DOHH2 (cell line): Measurements from ENCODE around the gene LCP2.

Experiments used
- H3F3A ChIP-seq: fragments of 200-600 bp; sonication (generic), shearing (Covaris generic); 2 replicates; pipeline ENCODE4 v1.6.0; 2016; ENCODE audit warnings: antibody characterized with exemption, mild to moderate bottlenecking; ENCODE audit not compliant: control insufficient read depth, insufficient read depth
- H3K27ac ChIP-seq: fragments of 200-600 bp; sonication (generic); 2 replicates; pipeline ENCODE4 v1.5.1; 2014; ENCODE audit warnings: low read depth, mild to moderate bottlenecking, low read length, moderate library complexity
- H3K27me3 ChIP-seq: fragments of 200-600 bp; sonication (generic); 2 replicates; pipeline ENCODE4 v1.6.1; 2014; ENCODE audit warnings: mild to moderate bottlenecking, low read length, mixed read lengths; ENCODE audit not compliant: control insufficient read depth
- H3K36me3 ChIP-seq: fragments of 200-600 bp; sonication (generic); 2 replicates; pipeline ENCODE4 v1.6.1; 2014; ENCODE audit warnings: mild to moderate bottlenecking, low read length, moderate library complexity, mixed read lengths; ENCODE audit not compliant: control insufficient read depth
- H3K4me1 ChIP-seq: fragments of 200-600 bp; sonication (generic); 2 replicates; pipeline ENCODE4 v1.6.1; 2014; ENCODE audit warnings: mild to moderate bottlenecking, low read length, mixed read lengths; ENCODE audit not compliant: control insufficient read depth
- H3K4me2 ChIP-seq: fragments of 200-600 bp; sonication (generic); 2 replicates; pipeline ENCODE4 v1.6.0; 2014; ENCODE audit warnings: mild to moderate bottlenecking, low read length, moderate library complexity
- H3K4me3 ChIP-seq: fragments of 200-600 bp; sonication (generic); 2 replicates; pipeline ENCODE4 v1.5.1; 2014; ENCODE audit warnings: mild to moderate bottlenecking, low read length, mixed read lengths
- H3K79me2 ChIP-seq: fragments of 200-600 bp; sonication (generic); 2 replicates; pipeline ENCODE4 v1.6.1; 2014; ENCODE audit warnings: mild to moderate bottlenecking, low read length, mixed read lengths; ENCODE audit not compliant: control insufficient read depth
- H3K9me2 ChIP-seq: fragments of 200-600 bp; sonication (generic); replicated peaks from 2 replicates; pipeline ENCODE4 v1.6.1; 2014; ENCODE audit warnings: mild to moderate bottlenecking, low read length, mixed read lengths; ENCODE audit not compliant: control insufficient read depth
- H3K9me3 ChIP-seq: fragments of 200-600 bp; sonication (generic); 2 replicates; pipeline ENCODE4 v1.6.1; 2014; ENCODE audit warnings: antibody characterized with exemption, low read length, mixed read lengths; ENCODE audit not compliant: control insufficient read depth, insufficient read depth
- H4K20me1 ChIP-seq: fragments of 200-600 bp; sonication (generic); 2 replicates; pipeline ENCODE4 v1.6.0; 2014; ENCODE audit warnings: low read depth, mild to moderate bottlenecking, antibody characterized with exemption, low read length, moderate library complexity; ENCODE audit not compliant: control insufficient read depth, insufficient read depth
- EZH2phosphoT487 ChIP-seq: fragments of 200-600 bp; sonication (generic); IDR thresholded peaks from 2 replicates; pipeline ENCODE4 v1.6.1; 2017; ENCODE audit warnings: borderline replicate concordance, mild to moderate bottlenecking, antibody characterized with exemption, low read length, moderate library complexity, mixed read lengths
- TF ChIP-seq, protein P1 (sequence below): fragments of 200-600 bp; sonication (generic); IDR thresholded peaks from one replicate; pipeline ENCODE4 v1.5.1; 2014; ENCODE audit warnings: antibody characterized with exemption, mild to moderate bottlenecking, low read depth, low read length; ENCODE audit not compliant: poor library complexity, severe bottlenecking

The LCP2 gene

GRCh38 chr5:170310256-170310926 is 12.8 kb upstream of the LCP2 start:
- Histone ChIP-seq H3K27me3 (peaks cover 17% of the 10 kb centered on the region), H3K27ac (no peak overlapping the region), H3K4me2 (no peak overlapping the region), H3K9me2 (no peaks in the 10 kb centered on the region), H3K4me3 (no peak overlapping the region), H3K79me2 (no peaks in the 10 kb centered on the region), H3F3A (no peaks in the 10 kb centered on the region), H4K20me1 (no peaks in the 10 kb centered on the region), H3K36me3 (no peaks in the 10 kb centered on the region), H3K4me1 (no peaks in the 10 kb centered on the region), H3K9me3 (no peaks in the 10 kb centered on the region)
- TF ChIP-seq, protein P1, sequence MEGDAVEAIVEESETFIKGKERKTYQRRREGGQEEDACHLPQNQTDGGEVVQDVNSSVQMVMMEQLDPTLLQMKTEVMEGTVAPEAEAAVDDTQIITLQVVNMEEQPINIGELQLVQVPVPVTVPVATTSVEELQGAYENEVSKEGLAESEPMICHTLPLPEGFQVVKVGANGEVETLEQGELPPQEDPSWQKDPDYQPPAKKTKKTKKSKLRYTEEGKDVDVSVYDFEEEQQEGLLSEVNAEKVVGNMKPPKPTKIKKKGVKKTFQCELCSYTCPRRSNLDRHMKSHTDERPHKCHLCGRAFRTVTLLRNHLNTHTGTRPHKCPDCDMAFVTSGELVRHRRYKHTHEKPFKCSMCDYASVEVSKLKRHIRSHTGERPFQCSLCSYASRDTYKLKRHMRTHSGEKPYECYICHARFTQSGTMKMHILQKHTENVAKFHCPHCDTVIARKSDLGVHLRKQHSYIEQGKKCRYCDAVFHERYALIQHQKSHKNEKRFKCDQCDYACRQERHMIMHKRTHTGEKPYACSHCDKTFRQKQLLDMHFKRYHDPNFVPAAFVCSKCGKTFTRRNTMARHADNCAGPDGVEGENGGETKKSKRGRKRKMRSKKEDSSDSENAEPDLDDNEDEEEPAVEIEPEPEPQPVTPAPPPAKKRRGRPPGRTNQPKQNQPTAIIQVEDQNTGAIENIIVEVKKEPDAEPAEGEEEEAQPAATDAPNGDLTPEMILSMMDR, result no peak
- TF ChIP-seq EZH2phosphoT487, result no peak

- Histone ChIP-seq H3K79me2 (no peaks in the 10 kb centered on the region), H3K4me2 (no peak overlapping the region), H3K27ac (no peak overlapping the region), H3K9me2 (no peaks in the 10 kb centered on the region), H3K36me3 (no peaks in the 10 kb centered on the region), H3K4me1 (no peaks in the 10 kb centered on the region), H3F3A (no peaks in the 10 kb centered on the region), H3K9me3 (no peaks in the 10 kb centered on the region), H3K4me3 (no peak overlapping the region), H3K27me3 (peaks cover 15% of the 10 kb centered on the region), H4K20me1 (no peaks in the 10 kb centered on the region)
- TF ChIP-seq, protein P1, result no peak
- no peak for TF ChIP-seq EZH2phosphoT487
Measured at GRCh38 chr5:170308686-170309085, 11.1 kb upstream of the LCP2 start.

DNA sequence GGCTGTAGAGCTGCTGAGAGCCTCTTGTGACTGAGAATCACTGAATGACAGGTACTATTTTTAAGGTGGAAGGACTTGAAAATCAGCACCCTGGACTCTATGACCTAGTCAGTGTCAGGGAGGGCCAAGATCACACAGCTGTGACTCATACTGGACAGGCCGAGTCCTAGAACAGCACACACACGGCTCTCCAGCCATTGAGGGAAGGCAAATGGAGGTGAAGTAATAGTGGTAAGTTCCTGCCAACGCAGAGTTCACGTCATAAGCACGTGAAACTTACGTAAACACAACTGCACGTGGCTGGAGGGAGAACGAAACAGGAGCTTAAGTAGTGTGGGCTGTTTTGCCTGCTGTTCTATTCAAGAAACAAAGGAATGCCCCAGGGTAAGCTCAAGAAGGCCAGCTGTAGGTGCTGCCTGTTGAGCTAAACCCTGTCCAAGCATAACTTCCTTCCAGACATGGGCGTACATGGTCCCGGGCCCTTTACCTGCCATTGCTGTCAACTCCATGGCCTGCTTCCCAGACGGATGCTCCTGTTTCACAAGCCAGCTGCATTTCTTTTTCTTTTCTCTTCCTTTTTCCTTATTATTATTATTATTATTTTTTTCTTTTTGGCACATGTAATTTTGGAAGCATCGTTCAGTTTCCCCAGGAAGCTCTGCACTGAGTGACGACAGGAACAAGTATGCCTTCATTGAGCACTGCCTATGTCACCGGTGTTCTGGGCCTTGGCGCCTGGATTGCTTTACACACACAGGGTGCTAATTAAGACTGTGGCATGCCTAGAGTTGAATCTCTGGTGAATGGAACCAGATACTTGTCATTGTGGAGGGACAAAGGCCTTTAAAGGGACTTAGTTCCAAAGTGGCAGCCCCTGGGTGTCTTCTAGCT is 10.2 kb upstream of the LCP2 start:
- H3K36me3 ChIP-seq, result no peaks in the 10 kb centered on the region
- no peak overlapping the region for H3K4me3 ChIP-seq
- no peaks in the 10 kb centered on the region for H3F3A ChIP-seq
- peaks cover 5% of the 10 kb centered on the region for H3K4me1 ChIP-seq
- H3K27me3 ChIP-seq, result peaks cover 17% of the 10 kb centered on the region
- H3K27ac ChIP-seq, result no peak overlapping the region
- H3K4me2 ChIP-seq, result no peak overlapping the region
- no peaks in the 10 kb centered on the region for H3K9me2 ChIP-seq
- H3K79me2 ChIP-seq, result no peaks in the 10 kb centered on the region
- H4K20me1 ChIP-seq, result no peaks in the 10 kb centered on the region
- TF ChIP-seq, protein P1, result no peak
- TF ChIP-seq EZH2phosphoT487, result no peak
- no peaks in the 10 kb centered on the region for H3K9me3 ChIP-seq
